ENCODE measurements around the gene PSMD2. TPM values are rescaled to one million over a fixed set of nuclear protein-coding genes. Genes with fewer than 3 reads are reported as not detected.

Gene PSMD2
- total and polyA plus RNA-seq, 8 donors = 73.0 to 239 (median 126) TPM

DNA sequence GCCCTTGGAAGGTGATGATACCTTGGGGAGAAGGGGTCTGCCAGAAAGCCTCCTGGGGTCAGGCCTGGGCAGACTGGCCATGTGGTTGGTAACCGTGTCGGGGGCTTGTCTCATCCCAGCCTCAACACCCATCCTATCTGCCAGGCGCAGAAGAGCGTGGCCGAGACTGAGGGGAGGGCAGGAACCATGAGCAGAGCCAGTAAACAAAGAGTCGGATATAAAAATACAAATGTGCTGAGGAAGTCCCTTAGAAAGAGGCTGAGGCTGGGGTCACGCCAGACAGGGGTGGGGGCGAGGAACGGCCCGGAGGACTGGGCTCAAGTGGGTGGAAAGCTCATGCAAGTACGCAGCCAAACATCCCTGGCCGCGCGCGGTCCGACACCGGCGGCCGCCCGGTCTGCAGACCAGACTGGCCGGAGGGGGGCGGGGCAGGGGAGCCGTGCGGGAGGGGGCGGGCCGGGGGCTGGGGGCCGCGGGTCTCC lies 39.6 kb upstream of the PSMD2 start:
- Histone ChIP-seq H3K36me3 (peaks cover 0 to 16% (median 9%) of the 10 kb centered on the region in 4 donors), H3K9me3 (no peaks in the 10 kb centered on the region), H3K27ac (no peak overlapping the region), H3K4me3 (peak overlapping the region in 3 of 4 donors; percentile 14 to 64 (median 63)), H3K27me3 (peaks cover 9 to 72% (median 46%) of the 10 kb centered on the region in 3 donors), H3K4me1 (peaks cover 30 to 34% (median 32%) of the 10 kb centered on the region in 4 donors)
- no peak for TF ChIP-seq EP300 (IDR thresholded peaks at IDR 0.05)
- TF ChIP-seq POLR2A (IDR thresholded peaks at IDR 0.05) = no peak
- TF ChIP-seq POLR2AphosphoS5 (IDR thresholded peaks at IDR 0.05) = no peak
- no peak for TF ChIP-seq CTCF (IDR thresholded peaks at IDR 0.05)
- DNase-seq = no peak
- WGBS, 5 donors = 18 to 28% (median 24%) methylated on average over 10 to 28 of the region's 28 CpGs
- intact Hi-C loops (cut with DNase I; ENCODE audit: low total_unique reads) = no loop called here

DNA sequence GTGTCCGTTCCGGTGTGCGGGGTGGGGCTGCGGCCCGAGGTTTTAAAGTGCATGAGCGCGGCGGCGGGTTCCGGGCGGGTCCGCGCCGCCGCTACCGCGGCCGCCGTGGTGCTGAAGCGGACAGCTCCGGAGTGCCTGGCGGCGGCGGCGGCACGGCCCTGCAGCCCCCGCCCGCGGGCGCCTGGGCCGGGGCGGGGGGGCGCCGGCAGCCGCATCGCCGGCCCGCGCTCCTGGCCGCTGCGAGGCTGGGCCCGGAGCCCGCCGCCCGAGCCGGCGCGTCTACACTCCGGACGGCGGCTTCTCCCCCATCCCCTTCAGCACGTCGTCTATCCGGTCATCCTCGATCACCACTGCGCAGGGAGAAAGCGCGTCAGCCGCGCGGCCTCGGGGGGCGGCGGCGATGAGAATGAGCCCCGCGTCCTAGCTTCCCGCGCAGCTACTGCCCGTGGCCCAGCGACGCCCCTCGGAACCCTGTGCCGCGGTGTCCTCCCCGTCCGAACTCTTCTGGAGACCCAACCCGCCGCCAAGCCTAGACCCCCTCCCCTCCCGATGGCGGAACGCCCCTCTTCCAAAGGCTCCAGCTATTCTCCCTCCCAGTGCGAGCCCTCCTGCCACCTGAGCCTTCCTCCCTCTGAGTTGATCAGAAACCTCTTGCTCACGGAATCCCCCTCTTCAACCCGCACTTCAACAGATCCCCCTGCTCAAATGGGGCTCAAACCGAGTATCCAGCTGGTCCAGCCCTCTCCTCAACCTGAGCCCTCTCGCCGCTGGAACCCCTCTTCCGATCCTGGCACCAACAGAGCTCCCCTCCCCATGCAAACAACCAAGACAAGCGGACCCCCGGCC lies 38.9 kb upstream of the PSMD2 start:
- Histone ChIP-seq H3K4me3 (peak overlapping the region; percentile 45 to 64 (median 56)), H3K27me3 (peaks cover 9 to 79% (median 50%) of the 10 kb centered on the region in 3 donors)

DNA sequence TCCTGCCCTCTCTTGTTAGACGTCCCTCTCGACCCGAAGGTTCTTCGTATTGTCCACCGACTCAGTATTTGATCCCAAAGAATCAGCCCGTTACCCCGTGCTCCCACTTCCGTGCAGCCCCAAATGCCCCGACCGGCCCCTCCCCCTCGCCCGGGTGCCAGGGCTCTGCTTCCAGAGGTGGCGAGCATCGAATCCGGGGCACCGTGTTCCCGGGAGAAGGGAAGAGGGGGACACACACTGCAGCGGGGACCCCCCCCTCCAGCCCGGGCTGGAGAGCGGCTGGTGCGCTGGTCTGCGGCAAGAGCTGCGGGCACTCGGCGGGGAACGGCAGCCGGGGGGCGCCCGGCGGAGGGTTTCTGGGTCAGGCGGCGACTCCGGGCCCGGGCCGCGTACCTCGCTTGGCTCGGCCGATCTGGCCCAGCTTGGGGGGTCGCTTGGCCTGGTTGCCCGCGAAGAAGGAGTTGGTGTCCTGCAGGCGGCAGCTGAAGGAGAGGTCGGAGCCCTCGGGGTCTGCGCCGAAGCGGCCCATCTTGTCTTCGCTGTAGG lies 38.2 kb upstream of the PSMD2 start:
- peak in 1 of 2 donors; percentile 24 for DNase-seq

More for the DNA sequence above, 38.9 kb upstream of the PSMD2 start:
- intact Hi-C loops (cut with DNase I; ENCODE audit: low total_unique reads) = no loop called here
- H3K9me3 ChIP-seq = no peaks in the 10 kb centered on the region
- H3K36me3 ChIP-seq = peaks cover 0 to 16% (median 9%) of the 10 kb centered on the region in 4 donors
- H3K27ac ChIP-seq = no peak overlapping the region
- TF ChIP-seq EP300 (IDR thresholded peaks at IDR 0.05) (no peak), CTCF (IDR thresholded peaks at IDR 0.05) (no peak), POLR2AphosphoS5 (IDR thresholded peaks at IDR 0.05) (no peak), POLR2A (IDR thresholded peaks at IDR 0.05) (no peak)
- H3K4me1 ChIP-seq = peaks cover 30 to 34% (median 32%) of the 10 kb centered on the region in 4 donors
- peak; percentile 36 to 82 for DNase-seq
- 1 to 4% (median 2%) methylated on average over 35 to 91 of the region's 91 CpGs for WGBS, 5 donors

More for the DNA sequence above, 38.2 kb upstream of the PSMD2 start:
- Histone ChIP-seq H3K9me3 (no peaks in the 10 kb centered on the region), H3K36me3 (peaks cover 0 to 16% (median 9%) of the 10 kb centered on the region in 4 donors), H3K4me3 (peak overlapping the region; percentile 45 to 64 (median 56)), H3K4me1 (peaks cover 30 to 34% (median 32%) of the 10 kb centered on the region in 4 donors), H3K27ac (no peak overlapping the region), H3K27me3 (peaks cover 9 to 86% (median 50%) of the 10 kb centered on the region in 3 donors)
- WGBS, 5 donors = 1 to 2% (median 2%) methylated on average over 29 to 49 of the region's 49 CpGs
- intact Hi-C loops (cut with DNase I; ENCODE audit: low total_unique reads) = no loop called here
- TF ChIP-seq EP300 (IDR thresholded peaks at IDR 0.05) (no peak), POLR2AphosphoS5 (IDR thresholded peaks at IDR 0.05) (no peak), CTCF (IDR thresholded peaks at IDR 0.05) (no peak), POLR2A (IDR thresholded peaks at IDR 0.05) (no peak)

Data from stomach (tissue), 9 donors.